WTC11 (cell line): ENCODE data around the gene ZDHHC17.

Source experiments
- AFF4 ChIP-seq: sonication (generic); formaldehyde crosslinking; IDR thresholded peaks from 2 replicates; pipeline ENCODE4 v1.8.1; 2023; ENCODE audit warnings: mild to moderate bottlenecking, missing genetic modification reagents, borderline replicate concordance
- ATF2 ChIP-seq: sonication (generic); formaldehyde crosslinking; IDR thresholded peaks from 2 replicates; pipeline ENCODE4 v1.8.1; 2022; ENCODE audit warnings: low read depth, missing genetic modification reagents, borderline replicate concordance
- ATF3 ChIP-seq: sonication (generic); formaldehyde crosslinking; conservative IDR thresholded peaks from 2 replicates; pipeline ENCODE4 v1.8.1; 2022; ENCODE audit warnings: mild to moderate bottlenecking, missing genetic modification reagents
- JUN ChIP-seq: sonication (generic); formaldehyde crosslinking; IDR thresholded peaks from 2 replicates; pipeline ENCODE4 v1.8.0; 2023; ENCODE audit warnings: mild to moderate bottlenecking, missing genetic modification reagents
- MAX ChIP-seq: sonication (generic); formaldehyde crosslinking; IDR thresholded peaks from 2 replicates; pipeline ENCODE4 v1.8.0; 2022; ENCODE audit warnings: mild to moderate bottlenecking, missing genetic modification reagents
- MYBL2 ChIP-seq: sonication (generic); formaldehyde crosslinking; IDR thresholded peaks from 2 replicates; pipeline ENCODE4 v1.8.1; 2023; ENCODE audit warnings: mild to moderate bottlenecking, moderate library complexity, missing genetic modification reagents
- TEAD1 ChIP-seq: sonication (generic); formaldehyde crosslinking; IDR thresholded peaks from 2 replicates; pipeline ENCODE4 v1.8.0; 2022; ENCODE audit warnings: mild to moderate bottlenecking, missing genetic modification reagents
- TEAD4 ChIP-seq: sonication (generic); formaldehyde crosslinking; IDR thresholded peaks from 2 replicates; pipeline ENCODE4 v1.8.0; 2022; ENCODE audit warnings: mild to moderate bottlenecking, missing genetic modification reagents
- ZNF423 ChIP-seq: fragments of 250-450 bp; sonication (Bioruptor Pico); IDR thresholded peaks from 2 replicates; pipeline ENCODE4 v2.1.2; 2022; ENCODE audit warnings: mild to moderate bottlenecking, moderate library complexity
- TF ChIP-seq, protein P1 (sequence below): fragments of 200-600 bp; IDR thresholded peaks from 2 replicates; pipeline ENCODE4 v1.8.0; 2022; ENCODE audit warnings: antibody characterized with exemption

GRCh38 chr12:76863005-76863670 is 99.2 kb downstream of the ZDHHC17 start:
- TF ChIP-seq MYBL2 (CRISPR knock-in tag) (no peak), TEAD4 (CRISPR knock-in tag) (no peak), MAX (CRISPR knock-in tag) (no peak), ATF2 (CRISPR knock-in tag) (no peak), AFF4 (no peak), ZNF423 (CRISPR knock-in tag) (no peak), ATF3 (CRISPR knock-in tag) (no peak), JUN (no peak), TEAD1 (CRISPR knock-in tag) (no peak)
- TF ChIP-seq, protein P1, sequence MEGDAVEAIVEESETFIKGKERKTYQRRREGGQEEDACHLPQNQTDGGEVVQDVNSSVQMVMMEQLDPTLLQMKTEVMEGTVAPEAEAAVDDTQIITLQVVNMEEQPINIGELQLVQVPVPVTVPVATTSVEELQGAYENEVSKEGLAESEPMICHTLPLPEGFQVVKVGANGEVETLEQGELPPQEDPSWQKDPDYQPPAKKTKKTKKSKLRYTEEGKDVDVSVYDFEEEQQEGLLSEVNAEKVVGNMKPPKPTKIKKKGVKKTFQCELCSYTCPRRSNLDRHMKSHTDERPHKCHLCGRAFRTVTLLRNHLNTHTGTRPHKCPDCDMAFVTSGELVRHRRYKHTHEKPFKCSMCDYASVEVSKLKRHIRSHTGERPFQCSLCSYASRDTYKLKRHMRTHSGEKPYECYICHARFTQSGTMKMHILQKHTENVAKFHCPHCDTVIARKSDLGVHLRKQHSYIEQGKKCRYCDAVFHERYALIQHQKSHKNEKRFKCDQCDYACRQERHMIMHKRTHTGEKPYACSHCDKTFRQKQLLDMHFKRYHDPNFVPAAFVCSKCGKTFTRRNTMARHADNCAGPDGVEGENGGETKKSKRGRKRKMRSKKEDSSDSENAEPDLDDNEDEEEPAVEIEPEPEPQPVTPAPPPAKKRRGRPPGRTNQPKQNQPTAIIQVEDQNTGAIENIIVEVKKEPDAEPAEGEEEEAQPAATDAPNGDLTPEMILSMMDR, result no peak
